HG02870 (cell line): Measurements from ENCODE around the gene RNF111.
"Not testable (repeated sequence)": the region's sequence is repeated elsewhere in the genome, so short reads cannot be mapped to it uniquely, and the experiment has no call there.

Source experiments
- ATAC-seq: cut with Tn5 transposase; IDR thresholded peaks from one replicate; pipeline ENCODE4 v1.9.1; 2021; ENCODE audit warnings: mild to moderate bottlenecking, moderate library complexity; ENCODE audit not compliant: unreplicated experiment

Gene RNF111

DNA sequence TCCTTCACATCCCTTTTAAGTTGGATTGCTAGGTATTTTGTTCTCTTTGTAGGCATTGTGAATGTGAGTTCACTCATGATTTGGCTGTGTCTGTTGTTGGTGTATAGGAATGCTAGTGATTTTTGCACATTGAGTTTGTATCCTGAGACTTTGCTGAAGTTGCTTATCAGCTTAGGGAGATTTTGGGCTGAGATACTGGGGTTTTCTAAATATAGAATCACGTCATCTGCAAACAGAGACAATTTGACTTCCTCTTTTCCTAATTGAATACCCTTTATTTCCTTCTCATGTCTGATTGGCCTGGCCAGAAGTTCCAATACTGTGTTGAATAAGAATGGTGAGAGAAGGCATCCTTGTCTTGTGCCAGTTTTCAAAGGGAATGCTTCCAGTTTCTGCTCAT, 139.8 kb downstream of the RNF111 start:
- ATAC-seq: not testable (repeated sequence)

- ATAC-seq: no peak
Observed at GRCh38 chr15:59131456-59131855, 144.0 kb downstream of the RNF111 start.

DNA sequence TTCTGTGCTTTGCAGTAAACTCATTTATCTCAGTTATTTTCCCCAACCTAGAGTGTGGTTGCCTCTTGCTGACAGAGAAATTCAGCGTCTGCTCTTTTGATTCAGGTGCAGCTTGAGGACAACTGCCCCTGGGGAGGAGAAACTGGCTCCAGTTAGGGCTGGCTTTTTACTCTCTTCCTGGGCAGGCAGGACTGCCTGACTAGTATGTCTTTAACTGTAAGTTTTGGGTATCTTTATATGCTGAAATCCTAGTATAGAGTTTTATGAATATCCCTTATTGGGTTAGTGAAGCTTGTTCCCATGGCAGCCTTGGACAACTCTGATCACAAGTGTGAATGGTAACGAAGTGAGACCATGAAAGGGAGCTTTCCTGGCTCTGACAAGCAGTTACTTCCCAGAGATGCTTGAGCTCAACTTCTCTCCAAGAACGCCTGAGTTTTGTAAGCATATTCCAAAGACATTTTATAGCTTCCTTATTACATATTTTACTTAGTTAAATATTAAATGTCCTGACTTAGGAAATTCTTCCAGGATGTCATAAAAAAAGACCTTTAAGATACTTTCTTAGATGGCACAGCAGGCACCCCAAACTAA, 144.6 kb downstream of the RNF111 start:
- ATAC-seq: no peak

DNA sequence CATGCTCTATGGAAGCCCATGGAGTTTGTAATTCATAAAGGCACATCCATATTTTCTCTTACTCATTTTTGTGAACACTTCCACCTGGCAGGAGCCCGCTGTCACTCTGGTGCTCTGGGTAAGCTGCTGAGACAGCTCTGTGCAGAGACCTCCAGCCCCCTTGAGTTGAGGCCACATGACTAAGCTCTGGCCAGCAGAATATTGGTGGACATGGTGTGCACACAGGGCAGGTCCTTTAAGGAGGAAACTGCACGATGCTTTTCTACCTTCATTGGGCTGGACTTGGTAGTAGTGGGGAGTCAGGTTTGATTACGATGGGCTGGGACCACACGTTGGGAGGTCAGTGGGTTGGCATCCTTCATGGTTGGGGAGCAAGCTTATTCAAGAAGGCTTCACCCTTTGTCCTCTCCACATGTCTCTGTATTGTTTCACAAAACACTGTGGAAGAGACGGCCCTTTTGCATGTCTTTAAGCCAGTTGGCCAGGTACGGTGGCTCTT, 146.5 kb downstream of the RNF111 start:
- ATAC-seq: no peak

GRCh38 chr15:59137566-59137965, 150.1 kb downstream of the RNF111 start:
- ATAC-seq: no peak

- peak; percentile 65 for ATAC-seq
Observed at GRCh38 chr15:59138243-59138642, 150.8 kb downstream of the RNF111 start.

GRCh38 chr15:59140422-59141226, 153.2 kb downstream of the RNF111 start:
- ATAC-seq: no peak

- ATAC-seq: no peak
Observed at GRCh38 chr15:59143281-59143680, 155.8 kb downstream of the RNF111 start.

DNA sequence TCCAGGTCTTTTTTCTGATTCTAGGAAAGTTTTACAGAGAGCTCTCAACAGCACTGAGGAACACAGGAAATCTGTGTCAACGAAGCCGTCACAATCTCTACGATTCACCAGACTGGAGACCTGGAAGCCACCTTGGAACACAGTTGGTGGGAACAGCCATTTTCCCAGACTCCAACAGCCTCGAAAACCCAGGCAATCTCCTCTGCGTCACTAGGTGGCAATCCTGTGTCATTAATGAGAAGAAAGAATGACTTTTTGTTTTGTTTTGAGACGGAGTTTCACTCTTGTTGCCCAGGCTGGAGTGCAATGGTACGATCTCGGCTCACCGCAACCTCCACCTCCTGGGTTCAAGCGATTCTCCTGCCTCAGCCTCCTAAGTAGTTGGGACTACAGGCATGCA, 157.1 kb downstream of the RNF111 start:
- ATAC-seq: not testable (repeated sequence)
